Activated CD4-positive, alpha-beta T cell treated with anti-CD3 and anti-CD28 coated beads, Interleukin-2, Interleukin-6, amounts not matched to agents 100 ng/mL and 50 ng/mL, durations not matched to agents 16 hours and 8 hours (primary cell): ENCODE data around the gene ELP5.
A peak's percentile ranks its signal among the peaks of the same experiment; 100 is the strongest.

Experiments
- DNase-seq: peaks from one replicate; pipeline ENCODE4 v3.0.0-alpha.2; 2020

ELP5 gene

DNA sequence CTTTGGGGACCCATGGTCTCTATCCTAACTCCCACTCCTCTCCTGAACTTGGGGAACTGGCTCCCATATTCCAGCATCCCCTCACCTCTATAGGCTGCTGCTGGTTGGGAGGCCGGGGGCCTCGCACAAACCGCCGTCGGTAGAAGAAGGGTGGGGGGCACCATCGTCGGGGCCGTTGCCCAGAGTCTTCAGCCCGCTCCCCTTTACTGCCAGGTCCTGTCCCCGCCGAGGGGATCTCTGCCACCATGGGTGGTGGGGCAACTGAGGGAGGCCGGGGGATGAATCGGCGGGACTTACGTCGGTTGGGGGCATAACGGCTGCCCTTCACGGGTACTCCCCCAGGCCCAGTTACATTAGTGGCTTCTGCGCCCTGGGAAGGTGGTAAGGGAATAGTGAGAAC lies 38.2 kb downstream of the ELP5 start:
- no peak for DNase-seq

DNA sequence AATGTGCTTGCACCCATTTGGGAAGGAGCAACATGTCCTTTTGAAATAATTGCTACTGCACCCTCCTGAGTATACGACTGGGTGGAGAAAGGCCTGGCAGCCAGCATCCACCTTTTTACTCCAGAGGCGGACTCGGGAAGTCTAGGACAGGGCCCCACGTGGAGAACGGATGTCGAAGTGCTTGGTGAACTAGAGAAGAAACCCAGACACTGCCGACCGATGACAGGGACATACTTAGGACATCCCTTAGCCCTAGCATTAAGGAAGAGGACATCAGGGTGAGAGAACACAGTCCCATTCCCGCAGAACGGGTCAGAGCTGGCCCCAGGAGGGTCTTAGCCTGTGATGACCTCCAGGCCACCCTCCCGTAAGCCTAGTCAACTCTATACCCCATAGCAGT lies 38.7 kb downstream of the ELP5 start:
- no peak for DNase-seq

DNA sequence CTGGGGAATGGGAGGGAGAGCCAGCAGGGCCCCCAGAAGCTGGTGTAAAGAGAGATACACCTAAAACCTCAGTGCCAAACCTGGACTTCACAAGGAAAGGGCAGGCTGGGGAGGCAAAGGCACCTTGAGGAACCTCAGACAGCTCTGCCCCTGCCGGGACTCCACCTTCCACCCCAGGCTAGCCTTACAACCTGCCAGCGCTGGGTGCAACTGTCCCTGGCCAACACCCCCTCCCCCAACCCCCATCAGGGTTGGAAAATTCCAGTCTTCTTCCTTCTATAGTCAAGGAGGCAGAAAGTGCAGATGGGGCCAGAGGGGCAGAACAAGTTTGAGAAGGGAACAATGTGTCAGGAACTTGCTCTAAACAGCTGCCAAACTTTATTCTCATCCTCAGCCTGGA lies 40.2 kb downstream of the ELP5 start:
- DNase-seq: no peak

DNA sequence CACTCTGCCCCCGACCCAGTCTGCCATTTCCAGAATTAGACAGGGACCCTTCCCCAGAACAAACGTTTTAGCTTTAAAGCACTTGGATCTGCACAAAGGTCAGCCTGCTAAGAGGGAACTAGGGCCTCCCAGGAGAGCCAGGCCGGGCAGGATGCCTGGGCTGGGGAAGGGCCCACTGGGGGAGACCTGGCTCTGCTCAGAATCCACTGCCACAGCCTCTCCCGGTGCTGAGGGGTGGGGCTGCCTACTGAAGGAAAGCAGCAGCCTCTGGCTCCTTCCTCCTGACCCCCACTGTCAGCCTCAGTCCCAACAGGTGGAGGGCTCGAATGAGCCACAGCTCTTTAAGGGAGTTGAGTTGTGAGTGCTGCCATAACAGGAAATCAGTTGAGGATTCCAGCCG lies 40.7 kb downstream of the ELP5 start:
- DNase-seq: no peak

DNA sequence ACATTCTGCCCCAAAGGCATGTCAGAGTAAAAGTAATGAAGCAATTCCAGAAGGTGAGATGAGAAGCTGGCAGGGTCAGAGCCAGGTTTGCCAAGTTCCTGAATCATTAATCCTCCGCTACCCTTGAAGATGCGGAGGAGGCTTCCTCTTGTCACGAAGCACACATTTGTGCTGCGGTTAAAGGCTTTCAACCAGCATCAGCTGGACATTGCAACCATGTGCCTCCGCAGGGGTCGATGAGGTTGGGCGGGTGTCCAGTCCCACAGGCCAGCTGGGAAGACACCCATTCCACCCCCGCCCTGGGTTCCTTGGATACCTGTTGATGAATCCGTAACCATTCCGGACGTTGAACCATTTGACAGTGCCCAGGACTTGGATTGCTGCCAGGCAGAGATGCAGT lies 41.1 kb downstream of the ELP5 start:
- no peak for DNase-seq

DNA sequence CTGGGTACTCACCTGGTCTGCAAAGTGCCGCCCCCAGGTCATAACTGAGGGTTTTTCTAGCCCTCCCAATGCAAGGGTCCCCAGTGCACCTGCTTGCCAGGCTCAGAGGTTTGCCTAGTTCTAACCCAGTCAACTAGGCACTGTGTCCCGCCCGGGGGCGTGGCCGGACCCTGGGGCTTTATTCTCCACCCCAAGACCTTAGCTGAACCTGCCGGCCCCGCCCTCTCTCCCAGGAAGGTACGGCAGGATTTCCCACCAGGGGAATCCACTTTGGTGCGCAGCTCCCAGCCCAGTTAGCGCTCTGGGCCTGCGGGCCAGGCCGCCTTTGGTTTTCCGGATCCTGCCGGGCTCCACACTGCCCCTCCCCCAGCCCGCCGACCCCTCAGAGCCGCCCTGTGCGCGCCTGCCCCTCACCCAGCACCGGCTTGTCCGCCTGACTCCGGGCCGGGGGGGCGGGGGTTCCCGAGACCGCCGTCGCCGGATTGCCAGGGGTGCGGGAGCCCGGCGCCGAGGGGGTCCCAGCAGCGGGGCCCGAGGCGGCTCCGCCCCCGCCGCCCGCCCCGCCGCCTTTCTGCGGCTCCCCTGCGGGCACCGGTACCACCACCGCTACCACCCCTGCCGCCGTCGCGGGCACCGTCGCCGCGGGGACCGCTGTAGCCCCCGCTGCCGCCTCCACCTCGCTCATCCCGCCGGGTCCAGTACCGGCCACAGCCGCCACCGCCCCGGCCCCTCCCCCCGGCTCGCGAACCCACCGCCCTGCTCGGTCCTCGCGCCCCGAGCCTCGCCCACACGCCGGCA lies 42.0 kb downstream of the ELP5 start:
- no peak for DNase-seq

DNA sequence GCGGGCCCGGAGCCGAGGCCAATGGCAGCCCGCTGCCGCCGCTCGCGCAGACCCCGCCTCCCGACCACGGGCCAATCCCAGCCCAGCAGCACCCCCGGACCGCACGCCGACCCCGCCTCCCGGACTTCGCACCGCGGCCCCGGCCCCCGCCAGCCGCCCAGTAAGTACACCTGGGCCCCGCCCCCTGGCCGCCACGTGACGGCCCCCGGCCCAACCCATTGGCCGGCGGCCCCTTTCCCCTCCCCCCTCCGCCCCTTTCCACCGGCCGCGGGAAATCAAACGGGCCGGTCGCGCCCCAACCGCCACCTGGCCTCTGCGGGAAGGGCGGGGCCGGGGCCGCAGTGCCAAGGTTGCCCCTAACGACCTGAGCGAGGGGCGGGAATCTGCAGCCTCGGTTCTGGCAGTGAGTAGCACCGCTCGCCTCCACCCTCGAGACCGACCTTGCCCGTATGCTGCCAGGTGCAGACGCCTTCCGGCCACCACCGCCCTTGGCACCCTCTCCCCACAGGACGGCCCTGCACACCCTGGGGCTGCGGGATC lies 42.7 kb downstream of the ELP5 start, which contains the start of gene YBX2:
Gene YBX2 (minus strand): TSS at position 26 of the 540 bp plus-strand sequence. CDS start 139 bp downstream, outside the sequence.
- DNase-seq: peak; percentile 85

DNA sequence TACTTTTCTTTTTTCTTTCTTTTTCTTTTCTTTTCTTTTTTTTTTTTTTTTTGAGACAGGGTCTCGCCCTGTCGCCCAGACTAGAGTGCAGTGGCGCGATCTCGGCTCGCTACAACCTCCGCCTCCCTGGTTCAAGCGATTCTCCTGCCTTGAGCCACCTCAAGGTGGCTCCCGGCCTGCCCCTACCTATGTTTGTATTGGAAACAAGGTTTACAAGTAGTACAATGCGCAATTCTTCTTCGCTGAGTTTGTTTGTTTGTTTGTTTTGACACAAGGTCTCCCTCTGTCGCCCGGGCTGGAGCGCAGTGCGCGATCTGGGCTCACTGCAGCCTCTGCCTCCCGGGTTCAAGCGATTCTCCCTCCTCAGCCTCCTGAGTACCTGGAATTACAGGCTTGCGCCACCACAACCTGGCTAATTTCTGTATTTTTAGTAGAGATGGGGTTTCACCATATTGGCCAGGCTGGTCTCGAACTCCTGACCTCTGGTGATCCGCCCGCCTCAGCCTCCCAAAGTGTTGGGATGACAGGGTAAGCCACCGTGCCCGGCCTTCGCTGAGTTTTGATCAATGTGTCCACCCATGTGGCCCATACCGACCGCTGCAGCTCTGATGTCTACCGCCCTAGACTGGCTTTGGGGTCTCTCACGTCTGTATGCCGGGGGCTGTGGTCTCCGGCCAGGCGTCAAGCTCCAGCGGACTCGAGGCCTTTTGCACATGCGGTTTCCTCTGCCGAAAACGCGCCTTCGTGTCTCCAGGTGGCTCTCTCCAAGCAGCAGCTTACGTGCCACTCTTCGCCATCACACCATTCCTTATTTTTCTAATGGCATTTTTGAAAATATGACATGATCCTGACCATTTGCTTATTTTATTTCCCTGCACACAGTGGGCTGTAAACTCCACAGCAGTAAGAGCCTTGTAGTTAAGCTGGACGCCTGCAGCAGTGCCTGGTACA lies 43.5 kb downstream of the ELP5 start:
- no peak for DNase-seq

DNA sequence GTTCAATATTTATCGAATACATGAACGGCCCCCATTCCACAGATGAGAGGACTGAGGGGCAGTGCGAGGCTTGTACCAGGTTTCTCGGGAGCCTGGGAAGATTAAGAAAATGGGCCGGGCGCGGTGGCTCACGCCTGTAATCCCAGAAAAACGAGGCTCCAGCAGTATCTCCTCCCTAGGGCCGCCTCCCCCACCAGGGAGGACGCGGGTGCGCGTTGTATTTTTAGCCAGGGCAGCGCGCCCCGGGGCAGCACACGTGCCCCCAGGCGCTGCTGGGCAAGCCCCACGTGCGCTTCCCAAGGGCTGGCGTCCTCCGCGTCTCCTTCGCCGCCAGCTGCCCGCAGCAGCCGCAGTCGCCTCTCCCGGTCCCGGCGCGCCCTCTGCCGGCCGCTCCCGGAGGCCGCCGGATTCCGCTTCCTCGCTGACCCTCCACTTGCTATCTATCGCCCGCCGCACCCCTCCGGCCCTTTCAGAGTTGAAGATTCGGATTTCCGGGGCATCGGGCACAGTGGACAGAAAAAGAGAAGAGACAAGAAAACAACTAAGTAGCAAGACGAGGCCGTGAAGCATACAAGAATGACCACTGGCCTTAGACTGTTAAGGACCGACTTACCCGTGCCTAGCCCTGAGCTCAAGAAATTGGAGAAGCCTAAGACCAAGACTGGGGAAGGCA lies 44.3 kb downstream of the ELP5 start:
- peak; percentile 81 for DNase-seq

DNA sequence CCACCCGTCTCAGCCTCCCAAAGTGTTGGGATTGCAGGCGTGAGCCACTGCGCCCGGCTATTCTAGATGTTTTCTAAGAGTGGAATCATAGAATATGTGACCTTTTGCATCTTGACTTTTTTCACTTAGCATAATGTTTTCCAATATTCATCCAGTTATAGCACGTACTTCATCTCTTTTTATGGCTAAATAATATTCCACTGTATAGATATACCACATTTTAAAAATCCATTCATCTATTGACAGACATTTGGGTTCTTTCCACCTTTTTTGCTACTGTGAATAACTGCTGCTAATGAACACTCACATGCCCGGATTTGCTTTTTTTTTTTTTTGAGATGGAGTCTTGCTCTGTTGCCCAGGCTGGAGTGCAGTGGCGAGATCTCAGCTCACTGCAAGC lies 52.2 kb downstream of the ELP5 start:
- DNase-seq: no peak

DNA sequence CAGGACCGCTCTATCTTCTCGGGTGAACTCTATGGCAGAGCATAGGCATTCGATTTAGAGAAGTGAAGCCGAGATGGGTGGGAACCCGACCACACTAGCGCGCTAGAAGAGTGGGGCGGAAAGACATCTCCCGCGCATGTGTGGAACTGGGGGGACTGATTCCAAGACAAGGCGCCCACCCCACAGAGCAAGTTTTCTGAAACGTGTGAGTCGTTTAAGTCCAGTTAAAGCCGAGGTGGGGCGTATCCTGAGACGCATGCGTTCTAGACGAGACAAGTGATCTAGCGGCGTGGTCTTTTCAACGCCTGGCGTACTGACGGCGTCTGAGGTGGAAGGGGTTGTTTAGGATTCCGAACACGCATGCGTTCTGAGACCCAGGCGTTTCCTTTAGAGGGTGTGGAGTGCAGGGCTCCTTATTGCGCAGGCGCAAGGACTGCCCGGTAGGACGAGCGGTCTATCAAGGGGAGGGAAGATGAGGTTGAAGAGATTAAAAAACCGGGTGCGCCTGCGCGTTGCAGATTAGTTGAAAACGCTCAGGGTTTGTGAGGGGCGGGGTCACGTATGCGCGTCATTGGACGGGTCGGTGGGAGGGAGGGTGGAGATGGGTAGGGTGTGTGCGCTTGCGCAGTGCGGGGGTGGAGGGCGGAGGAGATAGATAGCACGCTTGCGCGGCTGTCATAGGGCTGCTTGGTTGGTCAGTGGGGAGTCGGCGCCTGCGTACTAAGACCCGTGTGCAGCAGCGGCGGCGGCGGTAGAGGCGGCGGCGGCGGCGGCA lies 55.1 kb downstream of the ELP5 start, which contains the start of gene EIF5A:
Gene EIF5A (plus strand): TSS at position 718 of the 775 bp plus-strand sequence. CDS start 2,008 bp downstream, outside the sequence.
- peak; percentile 100 for DNase-seq

DNA sequence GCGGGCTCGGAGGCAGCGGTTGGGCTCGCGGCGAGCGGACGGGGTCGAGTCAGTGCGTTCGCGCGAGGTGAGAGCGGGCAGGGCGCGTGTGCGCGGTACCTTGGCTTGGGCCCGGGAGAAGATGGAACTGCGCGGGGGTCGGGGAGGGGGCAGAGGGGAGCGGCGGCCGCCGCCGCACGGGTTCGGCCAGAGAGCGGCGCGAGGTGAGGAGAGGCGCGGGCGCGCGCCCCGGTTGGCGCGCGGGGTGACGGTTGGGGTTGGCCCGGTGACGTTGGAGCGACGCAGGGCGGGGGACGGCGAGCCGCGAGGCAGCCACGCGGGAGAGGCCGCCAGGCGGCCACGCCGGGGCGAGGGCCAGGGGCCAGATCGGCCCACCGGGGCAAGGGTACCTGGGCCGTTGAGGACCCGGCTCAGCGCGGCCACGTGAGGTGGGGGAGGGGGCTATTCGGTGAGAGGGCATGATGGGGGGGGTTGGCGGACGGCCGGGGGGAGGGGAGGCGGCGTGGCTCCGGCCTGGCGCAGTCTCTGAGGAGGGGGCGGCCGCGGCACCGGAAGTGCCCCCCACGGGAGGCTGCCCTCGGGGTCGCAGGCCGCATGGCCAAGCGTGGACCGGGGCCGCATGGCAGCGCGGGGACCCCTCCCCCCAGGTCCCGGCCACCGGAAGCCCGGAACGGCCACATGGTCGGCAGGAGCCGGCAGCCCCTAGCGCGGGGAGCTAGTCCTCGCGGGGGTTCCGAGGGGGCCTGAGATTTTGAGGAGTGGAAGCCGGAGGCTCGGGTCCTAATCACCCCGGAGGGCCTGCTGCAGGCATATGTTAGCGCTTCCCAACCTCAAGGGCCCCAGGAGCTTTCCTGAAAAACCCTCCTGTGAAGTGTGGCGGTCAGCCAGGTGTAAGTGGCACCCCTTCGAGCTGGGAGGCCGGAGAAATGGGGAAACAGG lies 55.9 kb downstream of the ELP5 start:
- DNase-seq: peak; percentile 62

DNA sequence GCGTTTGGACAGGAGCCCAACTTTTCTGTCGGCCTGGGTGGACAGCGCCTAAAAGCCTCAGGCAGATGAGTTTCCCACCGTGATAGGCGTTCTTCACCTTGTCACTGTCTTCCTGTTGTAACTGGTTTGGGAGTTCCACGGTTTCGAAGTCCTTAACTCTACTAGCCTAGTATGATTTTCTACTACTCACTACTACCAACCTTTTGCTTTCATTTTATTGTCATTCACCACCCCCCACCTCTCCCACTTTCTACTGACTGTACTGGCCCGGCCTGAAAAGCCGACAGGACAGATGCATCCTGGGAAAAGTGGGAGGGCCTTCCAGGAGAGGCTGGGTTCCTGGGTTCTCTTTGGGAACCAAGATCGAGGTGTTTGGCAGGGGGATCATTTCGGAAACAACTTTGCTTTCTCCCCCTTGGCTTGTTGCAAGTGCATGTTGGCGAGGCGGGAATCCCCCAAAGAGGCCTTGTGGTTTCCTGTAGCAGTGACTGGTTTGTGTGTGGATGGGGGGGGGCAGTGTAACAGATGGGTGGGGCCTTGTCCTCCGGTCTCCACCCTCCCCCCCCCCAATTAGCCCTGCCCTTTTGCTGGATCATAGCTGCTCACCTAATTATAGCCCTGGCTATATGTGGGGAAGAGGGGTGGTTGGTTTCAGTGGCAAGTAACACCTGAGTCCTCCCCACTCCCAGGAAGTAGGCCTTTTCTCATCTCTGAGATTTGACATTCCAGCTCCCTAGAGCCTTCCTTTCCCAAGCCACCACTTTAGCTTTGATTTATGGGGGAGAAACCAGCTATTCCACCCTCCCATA lies 56.8 kb downstream of the ELP5 start:
- DNase-seq: peak; percentile 87
